ENCODE data around the gene TSHZ1.

GRCh38 chr18:75213611-75214331 is 3.2 kb downstream of the TSHZ1 start:
- TF ChIP-seq CTCF (IDR thresholded peaks at IDR 0.05; ENCODE audit: low read depth, low read length) (no peak), EZH2phosphoT487 (IDR thresholded peaks at IDR 0.05; ENCODE audit: low read depth) (no peak)

Measured in OCI-LY3 (cell line).